ENCODE results near the gene HOXC9.
A peak's percentile ranks its signal among the peaks of the same experiment; 100 is the strongest.

The HOXC9 gene

DNA sequence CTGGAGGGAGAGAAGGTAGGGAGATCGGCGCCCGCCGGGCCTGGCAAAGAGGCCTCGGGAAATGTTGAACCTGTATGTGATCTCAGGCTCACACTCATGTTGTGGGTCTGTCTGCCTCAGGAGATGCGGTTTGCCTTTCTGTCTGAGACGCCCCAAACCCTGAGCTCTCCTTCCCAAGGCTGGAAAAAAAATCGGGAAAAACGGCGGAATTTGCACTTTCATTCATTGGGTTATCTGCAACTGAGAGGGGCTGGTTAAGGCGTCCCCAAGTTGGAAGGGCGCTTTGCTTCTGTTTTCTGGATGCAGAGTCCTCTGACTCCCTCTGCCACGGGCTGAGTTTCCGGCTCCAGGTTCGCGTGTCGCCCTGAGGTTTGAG lies 5.0 kb upstream of the HOXC9 start:
- no peak overlapping the region for H3K4me3 ChIP-seq (ENCODE audit: low read depth, low read length)
- TF ChIP-seq, protein P1, sequence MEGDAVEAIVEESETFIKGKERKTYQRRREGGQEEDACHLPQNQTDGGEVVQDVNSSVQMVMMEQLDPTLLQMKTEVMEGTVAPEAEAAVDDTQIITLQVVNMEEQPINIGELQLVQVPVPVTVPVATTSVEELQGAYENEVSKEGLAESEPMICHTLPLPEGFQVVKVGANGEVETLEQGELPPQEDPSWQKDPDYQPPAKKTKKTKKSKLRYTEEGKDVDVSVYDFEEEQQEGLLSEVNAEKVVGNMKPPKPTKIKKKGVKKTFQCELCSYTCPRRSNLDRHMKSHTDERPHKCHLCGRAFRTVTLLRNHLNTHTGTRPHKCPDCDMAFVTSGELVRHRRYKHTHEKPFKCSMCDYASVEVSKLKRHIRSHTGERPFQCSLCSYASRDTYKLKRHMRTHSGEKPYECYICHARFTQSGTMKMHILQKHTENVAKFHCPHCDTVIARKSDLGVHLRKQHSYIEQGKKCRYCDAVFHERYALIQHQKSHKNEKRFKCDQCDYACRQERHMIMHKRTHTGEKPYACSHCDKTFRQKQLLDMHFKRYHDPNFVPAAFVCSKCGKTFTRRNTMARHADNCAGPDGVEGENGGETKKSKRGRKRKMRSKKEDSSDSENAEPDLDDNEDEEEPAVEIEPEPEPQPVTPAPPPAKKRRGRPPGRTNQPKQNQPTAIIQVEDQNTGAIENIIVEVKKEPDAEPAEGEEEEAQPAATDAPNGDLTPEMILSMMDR (IDR thresholded peaks at IDR 0.05; ENCODE audit: insufficient read depth, low read depth, low read length, missing control alignments), result no peak
- no peak for DNase-seq (ENCODE audit: low read depth)

DNA sequence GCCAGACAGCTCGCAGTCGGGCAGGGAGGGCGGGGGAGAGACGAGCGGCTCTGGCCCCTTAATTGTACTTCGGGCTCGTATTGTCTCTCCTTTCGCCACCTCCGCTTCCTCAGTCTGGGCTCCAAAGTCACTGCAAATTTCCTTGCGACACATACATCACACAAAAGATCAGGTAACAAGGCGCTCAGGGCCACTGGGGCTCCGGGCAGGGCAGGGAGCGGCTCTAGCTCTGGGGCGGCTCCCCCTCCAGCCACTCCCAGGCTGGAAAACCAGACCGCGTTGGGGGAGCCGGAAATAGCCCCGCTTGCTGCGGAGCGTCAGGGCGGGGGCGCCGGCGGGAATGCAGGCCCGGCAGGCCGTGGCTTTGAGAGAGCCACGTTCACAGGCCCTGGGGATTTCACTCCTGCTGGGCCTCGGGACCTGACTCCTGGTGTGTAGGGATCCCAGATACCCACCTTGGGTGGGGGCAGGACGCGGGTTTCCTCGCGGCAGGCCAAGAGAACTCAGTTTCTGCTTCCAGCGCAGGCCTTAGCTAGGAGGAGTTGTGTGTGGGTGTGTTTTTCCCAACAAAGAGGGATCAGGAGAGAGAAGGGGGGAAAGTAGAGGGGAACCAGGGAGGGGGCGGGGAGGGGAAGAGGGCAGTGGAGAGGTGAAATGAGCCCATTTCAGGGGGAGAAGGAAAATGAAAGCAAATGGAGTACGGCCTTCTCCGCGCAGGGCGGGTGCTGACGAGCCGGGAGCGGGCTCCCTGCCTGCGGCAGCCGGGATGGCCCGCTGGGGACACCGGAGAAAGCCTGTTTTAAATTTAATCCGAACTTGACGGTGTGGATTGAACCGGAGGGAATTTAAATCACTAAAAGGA lies 4.4 kb upstream of the HOXC9 start:
- TF ChIP-seq, protein P1 (IDR thresholded peaks at IDR 0.05; ENCODE audit: insufficient read depth, low read depth, low read length, missing control alignments), result no peak
- peak overlapping the region; percentile 54 for H3K4me3 ChIP-seq (ENCODE audit: low read depth, low read length)
- DNase-seq (ENCODE audit: low read depth), result no peak

DNA sequence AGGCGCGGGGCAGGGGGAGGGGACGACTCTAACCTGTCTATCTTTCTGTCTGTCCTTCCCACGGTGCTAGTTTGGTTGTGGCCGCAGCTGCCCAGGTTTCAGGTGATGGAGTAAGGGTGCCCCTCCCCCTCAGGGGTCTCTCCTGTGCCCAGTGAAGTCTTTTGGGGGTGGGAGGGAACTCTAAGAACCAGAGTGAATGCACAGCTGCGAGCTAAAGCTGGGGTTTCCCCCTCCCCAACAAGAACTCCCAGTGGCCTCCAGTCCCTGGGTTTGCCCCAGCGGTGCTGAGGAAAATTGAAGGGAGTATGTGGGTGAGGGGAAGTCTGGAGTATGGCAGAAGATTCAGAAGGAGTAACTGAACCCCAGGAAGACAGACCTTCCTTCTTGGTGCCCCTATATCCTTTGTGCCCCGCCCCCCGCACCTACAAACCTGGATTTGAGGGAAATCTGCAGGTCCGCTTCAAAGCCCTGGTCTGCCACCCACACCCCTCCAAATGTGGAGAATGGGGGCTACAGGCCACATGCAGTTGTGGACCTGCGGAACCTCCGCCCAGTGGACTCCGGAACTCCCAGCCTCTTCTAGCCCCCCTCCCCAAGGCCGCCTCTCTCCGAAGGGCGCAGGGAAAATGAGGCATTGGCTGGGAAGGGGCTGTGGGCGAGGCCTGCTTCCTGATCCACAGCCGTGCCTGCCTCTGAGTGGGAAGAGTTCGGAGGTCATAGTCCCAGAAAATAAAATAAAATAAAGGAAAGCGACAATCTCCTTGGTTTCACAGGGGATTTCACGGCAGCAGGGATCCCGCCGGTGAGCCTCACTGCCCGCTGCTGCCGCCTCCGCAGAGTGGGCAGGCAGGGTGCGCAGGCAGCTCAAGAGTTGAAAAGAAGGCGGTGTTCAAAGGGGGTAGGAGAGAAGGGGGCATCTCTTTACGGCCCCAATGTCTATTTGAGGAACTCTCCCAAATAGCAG lies 3.4 kb upstream of the HOXC9 start:
- peak overlapping the region; percentile 54 for H3K4me3 ChIP-seq (ENCODE audit: low read depth, low read length)
- TF ChIP-seq, protein P1 (IDR thresholded peaks at IDR 0.05; ENCODE audit: insufficient read depth, low read depth, low read length, missing control alignments), result no peak
- DNase-seq (ENCODE audit: low read depth), result no peak

DNA sequence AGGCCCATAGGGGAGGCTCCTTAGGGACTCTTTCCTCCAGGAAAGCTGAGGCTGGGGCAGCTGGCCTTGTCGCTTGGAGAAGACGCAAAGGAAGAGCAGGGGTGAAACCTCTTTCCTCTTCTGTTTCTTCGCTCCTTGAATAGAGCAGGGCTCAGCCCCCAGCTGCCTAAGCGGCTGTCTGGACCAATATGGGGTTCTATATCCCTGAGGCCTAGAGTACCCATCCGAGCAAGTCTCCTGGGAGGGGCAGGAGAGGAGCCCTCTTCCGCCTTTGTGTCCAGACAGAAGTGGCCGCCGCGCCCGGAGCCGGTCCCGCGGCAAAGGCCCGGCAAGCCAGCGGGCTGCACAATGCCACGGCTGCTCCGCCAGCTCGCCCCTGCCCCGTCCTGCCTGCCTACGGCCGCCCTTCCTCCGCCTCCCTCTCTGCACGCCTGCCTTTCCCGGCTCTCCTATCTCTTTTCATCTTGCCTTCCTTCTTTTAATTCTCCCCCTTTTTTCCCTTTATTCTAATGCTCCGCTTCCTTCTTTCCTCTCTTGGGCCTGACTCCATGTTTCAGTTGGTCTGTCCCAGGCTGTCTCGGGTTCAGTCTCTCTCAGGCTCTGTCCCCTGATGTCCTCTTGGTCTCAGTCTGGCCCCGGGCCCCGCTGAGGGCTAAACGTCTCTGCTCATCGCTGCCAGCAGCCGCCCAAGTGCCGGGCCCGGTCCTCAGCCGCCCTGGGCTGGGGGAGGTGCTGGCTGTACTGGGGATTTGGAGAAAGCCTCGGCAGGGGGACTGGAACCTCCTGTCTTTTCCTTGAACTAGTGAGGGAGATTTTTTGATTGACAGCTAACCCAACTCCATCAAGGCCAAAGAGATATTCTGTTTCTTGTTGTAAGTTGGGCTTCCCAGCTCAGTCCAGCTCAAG lies 2.5 kb upstream of the HOXC9 start:
- H3K4me3 ChIP-seq (ENCODE audit: low read depth, low read length), result no peak overlapping the region
- no peak for DNase-seq (ENCODE audit: low read depth)
- TF ChIP-seq, protein P1 (IDR thresholded peaks at IDR 0.05; ENCODE audit: insufficient read depth, low read depth, low read length, missing control alignments), result no peak

DNA sequence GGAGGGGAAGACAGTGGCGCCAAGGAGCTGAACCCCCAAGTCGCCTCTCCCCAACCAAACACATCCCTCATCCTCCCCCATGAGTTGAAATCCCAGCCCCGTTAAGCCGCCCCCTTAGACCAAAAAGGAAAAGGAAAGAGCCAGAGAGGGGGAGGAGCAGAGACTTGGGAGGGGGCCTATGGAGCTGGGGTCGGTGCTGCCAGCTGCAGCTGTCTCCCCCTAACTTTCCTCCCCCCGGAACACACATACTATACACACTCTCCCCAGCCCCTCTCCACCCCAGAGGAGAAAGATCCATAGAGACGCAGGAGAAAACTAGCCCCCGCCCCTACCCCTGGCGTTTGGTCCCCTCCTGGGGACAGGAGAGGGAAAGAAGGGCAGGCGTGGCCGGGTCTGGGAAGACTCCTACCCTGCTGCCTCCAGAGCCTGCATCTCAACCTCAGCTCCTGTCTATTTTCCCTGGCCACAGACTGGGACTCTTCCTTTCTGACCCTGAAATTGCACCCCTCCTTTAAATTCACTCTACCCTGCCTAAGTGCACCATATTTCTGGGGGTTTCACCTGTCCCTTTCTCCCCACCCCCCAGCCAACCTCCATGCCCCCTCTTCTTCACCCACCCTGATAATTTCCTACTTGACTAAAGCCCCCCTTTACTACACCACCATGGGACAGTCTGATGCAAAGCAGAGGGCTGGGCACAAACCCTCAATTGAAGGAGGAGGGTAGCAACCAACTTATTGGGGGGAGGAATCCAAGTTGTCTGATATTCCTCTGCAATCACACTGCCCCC lies 1.7 kb upstream of the HOXC9 start:
- H3K4me3 ChIP-seq (ENCODE audit: low read depth, low read length), result no peak overlapping the region
- DNase-seq (ENCODE audit: low read depth), result no peak
- TF ChIP-seq, protein P1 (IDR thresholded peaks at IDR 0.05; ENCODE audit: insufficient read depth, low read depth, low read length, missing control alignments), result no peak

DNA sequence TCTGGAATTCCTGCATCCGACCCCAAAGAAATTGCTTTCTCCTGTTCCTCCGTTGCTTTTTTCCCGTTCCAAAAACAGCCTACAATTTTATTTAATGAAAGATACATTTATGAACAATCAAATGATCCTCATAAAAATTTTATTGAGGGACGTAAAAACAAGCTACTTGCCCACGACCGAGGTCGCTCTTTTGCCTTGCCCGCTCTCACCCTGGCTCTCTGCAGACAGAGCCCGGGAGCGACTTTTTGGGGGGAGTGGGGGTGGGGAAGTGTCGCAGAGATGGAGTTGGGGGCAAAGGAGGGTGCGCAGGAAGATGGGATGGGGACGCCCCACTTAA lies 1.1 kb upstream of the HOXC9 start:
- TF ChIP-seq, protein P1 (IDR thresholded peaks at IDR 0.05; ENCODE audit: insufficient read depth, low read depth, low read length, missing control alignments), result no peak

More for the DNA sequence above, 1.1 kb upstream of the HOXC9 start:
- no peak for DNase-seq (ENCODE audit: low read depth)
- H3K4me3 ChIP-seq (ENCODE audit: low read depth, low read length), result no peak overlapping the region
